K562 (cell line): ENCODE measurements around the gene HKDC1. TPM values are rescaled to one million over a fixed set of nuclear protein-coding genes. Genes with fewer than 3 reads are reported as not detected.

Source experiments
- BMI1 ChIP-seq: fragments of 150-350 bp; IDR thresholded peaks from 2 replicates; pipeline ENCODE4 v1.6.1; 2014; ENCODE audit warnings: low read length
- CBX3 ChIP-seq, 2 experiments: IDR thresholded peaks; 1 replicate in 1 of 2; 2 replicates in 1 of 2; pipeline ENCODE4 v1.6.1; 2012; ENCODE audit warnings: inconsistent platforms in 2 of 2, low read length in 2 of 2, borderline replicate concordance in 1 of 2, control low read depth in 1 of 2
- CXXC5 ChIP-seq: fragments of 250-450 bp; sonication (Bioruptor Pico); IDR thresholded peaks from 2 replicates; pipeline ENCODE4 v1.8.0; 2022; ENCODE audit warnings: inconsistent platforms, mild to moderate bottlenecking, moderate library complexity
- DMBX1 ChIP-seq: fragments of 250-450 bp; sonication (Bioruptor Pico); IDR thresholded peaks from 2 replicates; pipeline ENCODE4 v1.8.0; 2022; ENCODE audit warnings: inconsistent platforms, mild to moderate bottlenecking, moderate library complexity, borderline replicate concordance
- FOXK2 ChIP-seq, 2 experiments: fragments of 450-650 bp; IDR thresholded peaks in 1 of 2; conservative IDR thresholded peaks in 1 of 2; 2 replicates each; pipeline ENCODE4 v1.6.1; 2016; ENCODE audit warnings: low read depth in 2 of 2, mild to moderate bottlenecking in 1 of 2
- GABPB2 ChIP-seq: fragments of 250-450 bp; sonication (Bioruptor Pico); conservative IDR thresholded peaks from 2 replicates; pipeline ENCODE4 v1.5.1; 2021; ENCODE audit warnings: mild to moderate bottlenecking
- GTF2F1 ChIP-seq: IDR thresholded peaks from 2 replicates; pipeline ENCODE4 v1.6.1; 2011; ENCODE audit warnings: low read depth, low read length, improper control_type of control experiment
- MAFK ChIP-seq: IDR thresholded peaks from 2 replicates; pipeline ENCODE4 v1.6.1; 2011; ENCODE audit warnings: low read length, improper control_type of control experiment
- NKRF ChIP-seq: fragments of 450-650 bp; IDR thresholded peaks from 2 replicates; pipeline ENCODE4 v1.6.1; 2016; ENCODE audit warnings: borderline replicate concordance
- PKNOX1 ChIP-seq: fragments of 450-650 bp; IDR thresholded peaks from 2 replicates; pipeline ENCODE4 v1.6.1; 2016
- RUNX1 ChIP-seq: sonication (generic); IDR thresholded peaks from 2 replicates; pipeline ENCODE4 v1.6.1; 2016; ENCODE audit warnings: antibody characterized with exemption, low read depth
- SPI1 ChIP-seq: IDR thresholded peaks from 2 replicates; pipeline ENCODE4 v1.6.1; 2011; ENCODE audit warnings: low read depth, low read length, control low read depth, borderline replicate concordance
- ZNF121 ChIP-seq: sonication (generic); formaldehyde crosslinking; conservative IDR thresholded peaks from 2 replicates; pipeline ENCODE4 v1.8.0; 2022; ENCODE audit warnings: missing genetic modification reagents
- ZNF197 ChIP-seq: fragments of 200-800 bp; sonication (Bioruptor generic); IDR thresholded peaks from 2 replicates; pipeline ENCODE4 v1.6.1; 2016; ENCODE audit warnings: low read depth, missing genetic modification characterization, missing compliant biosample characterization
- ZNF589 ChIP-seq: fragments of 200-800 bp; sonication (Bioruptor generic); IDR thresholded peaks from 2 replicates; pipeline ENCODE4 v1.6.1; 2016; ENCODE audit warnings: low read depth, missing genetic modification characterization, missing compliant biosample characterization
- ZNF644 ChIP-seq: fragments of 200-800 bp; sonication (Bioruptor generic); IDR thresholded peaks from 2 replicates; pipeline ENCODE4 v1.6.1; 2016; ENCODE audit warnings: low read depth, missing genetic modification characterization, missing compliant biosample characterization
- ZNF77 ChIP-seq: fragments of 250-450 bp; sonication (Bioruptor Pico); IDR thresholded peaks from 2 replicates; pipeline ENCODE4 v1.5.0; 2020
- polyA plus RNA-seq, 8 experiments: library from polyadenylated mRNA; depleted of rRNA in 4 of 8; stranded (reverse) in 5 of 8; unstranded in 3 of 8; fragments of >200 nt; fragmentation: Nextera tagmentation in 2 of 8; fragmentation: Illumina TruSeq in 1 of 8; extraction: Ambion mirVana in 2 of 8; extraction: Trizol in 1 of 8; gene quantifications; 2 replicates each; pipeline versions ENCODE4 v1.2.1 to v1.2.3, GENCODE V29; 2011 to 2014; ENCODE audit warnings: inconsistent platforms in 1 of 8, missing spikeins in 1 of 8
- total RNA-seq, 7 experiments: library from RNA; depleted of rRNA in 6 of 7; stranded (reverse); fragments of >200 nt in 6 of 7; fragmentation: Illumina TruSeq in 2 of 7; extraction: Trizol in 2 of 7; gene quantifications; 2 replicates each; pipeline versions ENCODE4 v1.2.1 to v1.2.3, GENCODE V29; 2011 to 2021; ENCODE audit warnings: low replicate concordance in 1 of 7
- TF ChIP-seq, protein P1 (sequence below): fragments of 250-450 bp; sonication (Bioruptor Pico); IDR thresholded peaks from 2 replicates; pipeline ENCODE4 v1.8.0; 2021; ENCODE audit warnings: borderline replicate concordance, mild to moderate bottlenecking, moderate library complexity; ENCODE audit not compliant: poor library complexity, severe bottlenecking
- TF ChIP-seq, protein P2 (sequence below): fragments of 250-450 bp; sonication (Bioruptor Pico); IDR thresholded peaks from 2 replicates; pipeline ENCODE4 v1.4.0; 2020; ENCODE audit warnings: mild to moderate bottlenecking
- TF ChIP-seq, protein P3 (sequence below): sonication (generic); formaldehyde crosslinking; IDR thresholded peaks from 2 replicates; pipeline ENCODE4 v1.8.0; 2022; ENCODE audit warnings: mild to moderate bottlenecking, missing genetic modification reagents

The HKDC1 gene
- total and polyA plus RNA-seq, 9 of the 15 experiments (the other 6 are each of a cell fraction or from before 2014, with no cell fraction given), result 0.04 to 0.22 (median 0.11) TPM; not detected in 5

DNA sequence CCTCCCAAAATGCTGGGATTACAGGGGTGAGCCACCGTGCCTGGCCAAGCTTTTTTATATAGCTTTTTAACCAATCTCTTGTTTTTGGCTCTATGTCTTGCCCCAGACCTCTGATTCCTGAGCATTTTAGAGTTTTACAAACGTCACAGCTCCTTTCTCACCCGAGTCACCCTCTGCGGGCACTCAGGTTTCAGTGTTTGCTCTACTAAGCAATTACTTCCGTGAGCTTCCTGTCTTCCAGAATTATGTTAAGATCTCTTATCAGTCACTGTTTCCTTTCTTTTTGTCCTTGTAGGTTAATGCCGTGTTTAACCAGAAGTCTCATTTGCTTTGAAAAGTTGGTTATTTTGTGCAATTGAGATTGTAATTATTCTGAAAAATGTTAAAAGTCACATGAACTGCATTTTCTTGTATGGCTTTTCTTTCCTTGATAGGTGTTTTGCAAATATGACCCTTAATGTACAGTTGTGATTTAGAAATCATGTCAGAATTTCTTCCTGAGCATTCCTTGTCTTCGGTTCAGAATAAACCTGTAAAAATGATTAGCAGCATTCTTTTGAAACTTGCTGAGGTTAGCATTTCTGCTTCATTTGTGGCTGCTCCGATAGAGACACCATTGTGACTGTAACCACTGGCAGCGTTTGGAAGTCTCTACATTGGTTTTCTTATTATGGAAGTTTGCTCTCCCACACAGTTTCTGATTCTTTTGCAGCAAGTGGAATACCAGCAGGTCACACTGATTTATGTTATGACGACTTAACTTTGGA lies 4.5 kb upstream of the HKDC1 start (continued):
- peak; percentile 39 for TF ChIP-seq CXXC5
- 0 out of 2 replicates have a peak, but pooled peaks have one; percentile 51 for TF ChIP-seq ZNF644
- TF ChIP-seq ZNF197, result no peak
- no peak for TF ChIP-seq CBX3 (IDR thresholded peaks at IDR 0.05; ENCODE audit: borderline replicate concordance in 1 of 2, low read length in 2 of 2)
- TF ChIP-seq, protein P1, sequence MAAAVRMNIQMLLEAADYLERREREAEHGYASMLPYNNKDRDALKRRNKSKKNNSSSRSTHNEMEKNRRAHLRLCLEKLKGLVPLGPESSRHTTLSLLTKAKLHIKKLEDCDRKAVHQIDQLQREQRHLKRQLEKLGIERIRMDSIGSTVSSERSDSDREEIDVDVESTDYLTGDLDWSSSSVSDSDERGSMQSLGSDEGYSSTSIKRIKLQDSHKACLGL (CRISPR knock-in tag), result no peak
- no peak for TF ChIP-seq GTF2F1
- TF ChIP-seq MAFK, result peak; percentile 96
- TF ChIP-seq ZNF589 (CRISPR knock-in tag), result peak; percentile 67
- TF ChIP-seq DMBX1 (CRISPR knock-in tag), result peak; percentile 6; the same call in 1 of the 2 replicates
- TF ChIP-seq BMI1, result no peak
- TF ChIP-seq PKNOX1, result no peak; the same call in 1 of the 2 replicates
- no peak for TF ChIP-seq FOXK2 (conservative IDR thresholded peaks at IDR 0.05 in 1 of 2, IDR thresholded peaks at IDR 0.05 in 1 of 2; ENCODE audit: low read depth in 2 of 2)
- TF ChIP-seq SPI1, result no peak
- TF ChIP-seq NKRF, result no peak
- TF ChIP-seq RUNX1, result no peak
- TF ChIP-seq, protein P2, sequence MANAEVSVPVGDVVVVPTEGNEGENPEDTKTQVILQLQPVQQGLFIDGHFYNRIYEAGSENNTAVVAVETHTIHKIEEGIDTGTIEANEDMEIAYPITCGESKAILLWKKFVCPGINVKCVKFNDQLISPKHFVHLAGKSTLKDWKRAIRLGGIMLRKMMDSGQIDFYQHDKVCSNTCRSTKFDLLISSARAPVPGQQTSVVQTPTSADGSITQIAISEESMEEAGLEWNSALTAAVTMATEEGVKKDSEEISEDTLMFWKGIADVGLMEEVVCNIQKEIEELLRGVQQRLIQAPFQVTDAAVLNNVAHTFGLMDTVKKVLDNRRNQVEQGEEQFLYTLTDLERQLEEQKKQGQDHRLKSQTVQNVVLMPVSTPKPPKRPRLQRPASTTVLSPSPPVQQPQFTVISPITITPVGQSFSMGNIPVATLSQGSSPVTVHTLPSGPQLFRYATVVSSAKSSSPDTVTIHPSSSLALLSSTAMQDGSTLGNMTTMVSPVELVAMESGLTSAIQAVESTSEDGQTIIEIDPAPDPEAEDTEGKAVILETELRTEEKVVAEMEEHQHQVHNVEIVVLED (CRISPR knock-in tag), result no peak
- TF ChIP-seq, protein P3, sequence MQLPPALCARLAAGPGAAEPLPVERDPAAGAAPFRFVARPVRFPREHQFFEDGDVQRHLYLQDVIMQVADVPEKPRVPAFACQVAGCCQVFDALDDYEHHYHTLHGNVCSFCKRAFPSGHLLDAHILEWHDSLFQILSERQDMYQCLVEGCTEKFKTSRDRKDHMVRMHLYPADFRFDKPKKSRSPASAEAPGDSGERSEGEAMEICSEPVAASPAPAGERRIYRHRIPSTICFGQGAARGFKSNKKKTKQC (CRISPR knock-in tag), result no peak
- no peak for TF ChIP-seq GABPB2 (CRISPR knock-in tag)
- no peak for TF ChIP-seq ZNF77 (CRISPR knock-in tag)
- TF ChIP-seq ZNF121, result no peak
